NCI-H1048 (cell line): ENCODE measurements around the gene TMPRSS13.
"Not testable (repeated sequence)": the region's sequence is repeated elsewhere in the genome, so short reads cannot be mapped to it uniquely, and the experiment has no call there.

Experiments
- DNase-seq: peaks from one replicate; lab custom pipeline; 2025; lab: John Stamatoyannopoulos, UW

TMPRSS13 gene

GRCh38 chr11:117930668-117931330, 1.6 kb upstream of the TMPRSS13 start:
- DNase-seq = no peak

- no peak for DNase-seq
Observed at GRCh38 chr11:117929916-117930570, 841 bp upstream of the TMPRSS13 start.

- DNase-seq = no peak
Observed at GRCh38 chr11:117928446-117929141, 608 bp downstream of the TMPRSS13 start.

- no peak for DNase-seq
Observed at GRCh38 chr11:117927926-117928325, 1.3 kb downstream of the TMPRSS13 start.

GRCh38 chr11:117926166-117926565, 3.0 kb downstream of the TMPRSS13 start:
- not testable (repeated sequence) for DNase-seq

GRCh38 chr11:117925198-117925925, 3.8 kb downstream of the TMPRSS13 start:
- no peak for DNase-seq

- no peak for DNase-seq
Observed at GRCh38 chr11:117924631-117925170, 4.5 kb downstream of the TMPRSS13 start.

- no peak for DNase-seq
Observed at GRCh38 chr11:117923773-117924172, 5.4 kb downstream of the TMPRSS13 start.

- no peak for DNase-seq
Observed at GRCh38 chr11:117923275-117923674, 5.9 kb downstream of the TMPRSS13 start.

GRCh38 chr11:117921893-117922292, 7.3 kb downstream of the TMPRSS13 start:
- no peak for DNase-seq

- no peak for DNase-seq
Observed at GRCh38 chr11:117921456-117921855, 7.7 kb downstream of the TMPRSS13 start.

- DNase-seq = no peak
Observed at GRCh38 chr11:117919781-117920221, 9.4 kb downstream of the TMPRSS13 start.

- DNase-seq = no peak
Observed at GRCh38 chr11:117919341-117919740, 9.9 kb downstream of the TMPRSS13 start.

- DNase-seq = no peak
Observed at GRCh38 chr11:117918366-117919255, 10.6 kb downstream of the TMPRSS13 start.

GRCh38 chr11:117917591-117918151, 11.5 kb downstream of the TMPRSS13 start:
- no peak for DNase-seq

GRCh38 chr11:117916956-117917355, 12.2 kb downstream of the TMPRSS13 start:
- no peak for DNase-seq

- DNase-seq = no peak
Observed at GRCh38 chr11:117915672-117916235, 13.4 kb downstream of the TMPRSS13 start.

- no peak for DNase-seq
Observed at GRCh38 chr11:117914991-117915618, 14.1 kb downstream of the TMPRSS13 start.

GRCh38 chr11:117914398-117914761, 14.8 kb downstream of the TMPRSS13 start:
- DNase-seq = no peak
